Measurements from ENCODE around the gene MAPKAPK3.

The MAPKAPK3 gene

GRCh38 chr3:50628601-50629000 lies 11.7 kb downstream of the MAPKAPK3 start:
- no peaks in the 10 kb centered on the region for H3K27me3 ChIP-seq (replicated peaks; ENCODE audit: control insufficient read depth, insufficient read depth, low read length)
- DNase-seq (ENCODE audit: extremely low read depth, insufficient read length), result no peak
- TF ChIP-seq CTCF (IDR thresholded peaks at IDR 0.05; ENCODE audit: insufficient read depth, low read length, poor library complexity, severe bottlenecking), result no peak
- H3K36me3 ChIP-seq (ENCODE audit: control insufficient read depth, insufficient read depth, low read length), result no peaks in the 10 kb centered on the region
- H3K4me3 ChIP-seq (replicated peaks; ENCODE audit: low read depth, low read length), result no peak overlapping the region

- H3K27me3 ChIP-seq (replicated peaks; ENCODE audit: control insufficient read depth, insufficient read depth, low read length), result no peaks in the 10 kb centered on the region
- TF ChIP-seq CTCF (IDR thresholded peaks at IDR 0.05; ENCODE audit: insufficient read depth, low read length, poor library complexity, severe bottlenecking), result no peak
- no peaks in the 10 kb centered on the region for H3K36me3 ChIP-seq (ENCODE audit: control insufficient read depth, insufficient read depth, low read length)
- no peak overlapping the region for H3K4me3 ChIP-seq (replicated peaks; ENCODE audit: low read depth, low read length)
- no peak for DNase-seq (ENCODE audit: extremely low read depth, insufficient read length)
Measured at GRCh38 chr3:50630394-50630793, 13.4 kb downstream of the MAPKAPK3 start.

GRCh38 chr3:50630877-50631276 lies 13.9 kb downstream of the MAPKAPK3 start:
- H3K36me3 ChIP-seq (ENCODE audit: control insufficient read depth, insufficient read depth, low read length), result no peaks in the 10 kb centered on the region
- TF ChIP-seq CTCF (IDR thresholded peaks at IDR 0.05; ENCODE audit: insufficient read depth, low read length, poor library complexity, severe bottlenecking), result no peak
- no peaks in the 10 kb centered on the region for H3K27me3 ChIP-seq (replicated peaks; ENCODE audit: control insufficient read depth, insufficient read depth, low read length)
- no peak overlapping the region for H3K4me3 ChIP-seq (replicated peaks; ENCODE audit: low read depth, low read length)
- DNase-seq (ENCODE audit: extremely low read depth, insufficient read length), result no peak

GRCh38 chr3:50632450-50632849 lies 15.5 kb downstream of the MAPKAPK3 start:
- no peak for TF ChIP-seq CTCF (IDR thresholded peaks at IDR 0.05; ENCODE audit: insufficient read depth, low read length, poor library complexity, severe bottlenecking)
- Histone ChIP-seq H3K4me3 (replicated peaks; ENCODE audit: low read depth, low read length) (no peak overlapping the region), H3K36me3 (ENCODE audit: control insufficient read depth, insufficient read depth, low read length) (no peaks in the 10 kb centered on the region; the same call in 1 of the 2 replicates), H3K27me3 (replicated peaks; ENCODE audit: control insufficient read depth, insufficient read depth, low read length) (no peaks in the 10 kb centered on the region)
- no peak for DNase-seq (ENCODE audit: extremely low read depth, insufficient read length)

GRCh38 chr3:50633230-50633790 lies 16.4 kb downstream of the MAPKAPK3 start:
- H3K4me3 ChIP-seq (replicated peaks; ENCODE audit: low read depth, low read length), result no peak overlapping the region
- no peak for DNase-seq (ENCODE audit: extremely low read depth, insufficient read length)
- H3K27me3 ChIP-seq (replicated peaks; ENCODE audit: control insufficient read depth, insufficient read depth, low read length), result no peaks in the 10 kb centered on the region
- no peaks in the 10 kb centered on the region; the same call in 1 of the 2 replicates for H3K36me3 ChIP-seq (ENCODE audit: control insufficient read depth, insufficient read depth, low read length)
- no peak for TF ChIP-seq CTCF (IDR thresholded peaks at IDR 0.05; ENCODE audit: insufficient read depth, low read length, poor library complexity, severe bottlenecking)

- DNase-seq (ENCODE audit: extremely low read depth, insufficient read length), result no peak
- H3K36me3 ChIP-seq (ENCODE audit: control insufficient read depth, insufficient read depth, low read length), result no peaks in the 10 kb centered on the region; the same call in 1 of the 2 replicates
- TF ChIP-seq CTCF (IDR thresholded peaks at IDR 0.05; ENCODE audit: insufficient read depth, low read length, poor library complexity, severe bottlenecking), result no peak
Measured at GRCh38 chr3:50635066-50635465, 18.1 kb downstream of the MAPKAPK3 start.

More at GRCh38 chr3:50635066-50635465, 18.1 kb downstream of the MAPKAPK3 start:
- Histone ChIP-seq H3K27me3 (replicated peaks; ENCODE audit: control insufficient read depth, insufficient read depth, low read length) (no peaks in the 10 kb centered on the region), H3K4me3 (replicated peaks; ENCODE audit: low read depth, low read length) (no peak overlapping the region)
